Suppressor macrophage treated with lipopolysaccharide for 1 hour (primary cell): ENCODE data around the gene TBC1D7.
"Not testable (repeated sequence)": the region's sequence is repeated elsewhere in the genome, so short reads cannot be mapped to it uniquely, and the experiment has no call there.

Experiments
- DNase-seq, 3 donors: peaks; one replicate each; pipeline ENCODE4 v3.0.0-alpha.2; 2020 to 2022

TBC1D7 gene

GRCh38 chr6:13355999-13356785 is 27.9 kb upstream of the TBC1D7 start:
- DNase-seq = no peak

DNA sequence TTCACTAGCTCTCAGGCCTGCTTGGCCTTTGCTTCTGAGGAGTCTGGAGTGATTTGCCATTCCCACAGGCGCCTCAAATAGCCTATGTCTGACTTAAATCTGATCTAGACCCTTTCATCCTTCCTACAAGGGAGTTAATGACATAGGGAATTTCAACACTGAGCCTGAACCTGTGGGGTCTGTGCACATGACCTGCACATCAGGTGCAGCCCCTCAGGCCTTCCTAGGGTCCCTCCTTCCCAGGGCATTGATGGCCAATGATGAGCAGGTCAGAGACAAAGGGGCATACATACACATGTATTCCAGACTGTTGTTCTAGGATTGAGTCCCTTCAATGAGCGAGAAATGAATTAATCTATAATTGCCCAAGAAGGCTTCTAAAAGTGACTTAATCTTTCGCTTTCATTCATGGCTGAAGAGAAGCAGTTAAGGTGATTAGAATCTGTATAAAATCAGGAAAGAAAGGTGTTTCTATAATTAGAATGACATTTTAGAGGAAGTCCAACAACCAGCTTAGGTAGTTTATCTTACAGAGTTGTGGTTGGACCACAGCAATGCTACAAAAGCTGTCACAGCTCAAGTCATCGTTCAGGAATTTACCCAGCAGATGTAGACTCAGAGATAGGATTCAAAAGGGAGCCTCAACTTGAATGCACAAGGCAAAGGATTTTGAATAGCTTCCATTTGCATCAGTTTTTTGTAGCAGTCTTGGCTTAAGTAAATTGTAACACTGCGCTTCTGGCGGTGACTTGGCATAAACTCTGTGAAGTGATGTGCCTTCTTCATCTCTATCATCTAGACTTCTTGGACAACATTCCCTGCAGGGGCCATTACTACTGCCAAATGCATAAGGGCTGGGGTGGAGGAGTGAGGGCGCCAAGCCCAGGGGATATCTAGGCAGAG is 27.0 kb upstream of the TBC1D7 start:
- DNase-seq = no peak

DNA sequence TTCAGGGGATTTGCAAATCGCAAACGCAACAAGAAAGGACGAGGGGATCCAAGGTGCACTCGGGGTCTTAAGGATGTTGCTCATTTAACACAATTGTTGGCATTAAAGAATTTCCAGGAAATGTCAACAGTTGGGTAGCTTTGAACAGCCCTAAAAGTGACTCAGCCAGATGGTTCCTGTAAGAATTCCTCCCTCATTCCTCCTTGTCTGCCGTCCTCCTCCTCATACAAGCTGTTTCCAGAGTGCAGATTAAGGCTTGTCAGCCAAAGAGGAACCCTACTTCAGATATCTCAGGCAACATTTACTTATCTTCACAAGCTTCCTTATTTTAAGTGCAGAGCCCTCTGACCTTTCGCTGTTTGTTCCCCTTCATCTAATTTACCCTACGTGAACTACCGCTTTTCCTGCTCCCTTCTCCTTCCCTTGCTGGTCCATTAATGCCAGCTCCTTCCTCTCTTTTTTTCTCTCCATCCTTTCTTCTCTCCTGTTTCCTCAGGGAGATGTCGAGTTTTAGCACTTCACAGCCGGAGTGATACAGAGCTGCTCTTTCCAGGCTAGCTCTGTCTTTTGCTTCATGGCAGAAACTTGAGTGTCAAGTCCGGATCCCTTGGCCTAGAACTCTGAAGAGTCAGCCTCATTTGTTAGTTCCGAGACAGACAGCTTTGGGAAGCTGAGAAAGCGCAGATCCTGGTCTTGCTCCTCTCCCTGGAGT is 26.1 kb upstream of the TBC1D7 start:
- DNase-seq = peak; percentile 59 to 71 (median 70)

DNA sequence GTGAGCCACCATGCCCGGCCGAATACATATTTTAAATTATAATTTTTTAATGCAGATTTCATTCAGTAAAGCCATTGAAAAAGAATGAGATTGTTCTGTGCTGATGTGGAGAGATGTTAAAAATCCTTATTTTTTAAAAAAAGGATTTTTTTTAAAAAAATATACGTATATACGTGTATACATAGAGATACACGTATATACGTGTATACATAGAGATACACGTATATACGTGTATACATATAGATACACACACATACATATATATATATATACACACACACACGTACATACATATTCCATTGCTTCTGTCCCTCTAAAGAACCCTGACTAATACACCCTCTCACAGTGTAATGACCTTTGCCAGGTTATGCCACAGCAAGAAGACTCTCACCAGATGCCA is 23.8 kb upstream of the TBC1D7 start:
- no peak for DNase-seq

- no peak for DNase-seq
Measured at GRCh38 chr6:13351271-13351670, 22.9 kb upstream of the TBC1D7 start.

- no peak for DNase-seq
Measured at GRCh38 chr6:13349811-13350506, 21.6 kb upstream of the TBC1D7 start.

- DNase-seq = no peak
Measured at GRCh38 chr6:13348334-13349113, 20.2 kb upstream of the TBC1D7 start.

DNA sequence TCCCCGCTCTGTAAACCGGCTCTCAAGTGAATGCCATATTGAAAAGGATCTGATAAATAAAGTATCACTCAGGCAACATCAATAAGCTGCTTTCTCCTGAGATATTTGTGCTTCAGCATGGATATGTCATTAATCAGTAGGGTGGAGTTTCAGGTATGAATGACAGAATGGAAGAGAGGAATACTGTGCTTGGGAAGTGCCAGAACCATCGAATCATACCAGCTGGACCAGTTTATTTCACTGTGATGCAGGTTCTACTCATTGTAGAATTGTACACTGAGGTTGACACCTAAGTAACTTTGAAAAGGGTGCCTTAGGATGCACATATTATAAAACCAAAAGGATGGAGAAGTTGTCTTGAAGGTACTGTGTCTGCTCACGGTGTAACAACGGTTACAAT is 17.9 kb upstream of the TBC1D7 start:
- no peak for DNase-seq

GRCh38 chr6:13342414-13343019 is 14.2 kb upstream of the TBC1D7 start:
- no peak for DNase-seq

GRCh38 chr6:13339863-13340630 is 11.7 kb upstream of the TBC1D7 start:
- DNase-seq = peak in 2 of 3 donors; percentile 18 to 34

DNA sequence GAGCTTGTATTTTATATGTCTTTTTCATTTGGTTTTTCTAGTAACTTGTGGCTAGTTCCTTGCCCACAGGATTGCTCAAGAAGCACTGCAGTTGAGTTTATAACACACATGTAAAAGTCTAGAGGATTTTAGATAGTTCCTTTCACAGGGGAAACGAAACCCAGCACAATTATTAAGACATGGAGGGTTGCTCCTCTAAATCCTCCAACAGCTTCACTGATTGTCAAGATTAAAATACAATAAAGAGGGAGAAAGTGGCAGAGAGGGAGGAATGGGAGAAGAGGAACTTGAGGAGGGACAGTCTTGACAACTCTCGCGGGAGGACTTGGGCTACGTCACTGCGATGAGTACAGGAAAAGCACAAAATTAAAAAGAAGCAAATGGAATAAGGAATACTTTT is 9.7 kb upstream of the TBC1D7 start:
- DNase-seq = peak; percentile 53 to 56 (median 53)

GRCh38 chr6:13336553-13336952 is 8.2 kb upstream of the TBC1D7 start:
- DNase-seq = peak; percentile 71 to 87 (median 79)

GRCh38 chr6:13334953-13335352 is 6.6 kb upstream of the TBC1D7 start:
- DNase-seq = no peak

DNA sequence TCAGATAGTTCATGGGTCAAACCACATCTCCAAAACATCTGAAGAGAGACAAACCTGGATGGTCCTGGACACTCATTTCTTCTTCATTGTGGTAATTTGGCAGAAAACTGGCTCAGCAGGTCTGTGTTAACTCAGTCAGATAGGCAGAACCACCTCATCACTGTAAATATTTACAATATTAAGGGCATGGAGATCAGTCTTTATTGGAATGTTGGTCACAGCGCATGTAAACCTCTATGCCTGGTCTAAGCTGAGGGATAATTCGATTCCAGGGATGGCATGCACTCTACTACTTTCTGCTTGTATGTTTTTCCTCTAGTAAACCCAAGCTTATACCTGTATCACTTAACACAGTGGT is 4.0 kb upstream of the TBC1D7 start:
- no peak for DNase-seq

- peak; percentile 39 to 74 (median 63) for DNase-seq
Measured at GRCh38 chr6:13331516-13332348, 3.4 kb upstream of the TBC1D7 start.

GRCh38 chr6:13328875-13329183 is 492 bp upstream of the TBC1D7 start:
- no peak for DNase-seq

- peak in 2 of 3 donors; percentile 26 to 30 for DNase-seq
Measured at GRCh38 chr6:13327691-13328075, 654 bp downstream of the TBC1D7 start.

DNA sequence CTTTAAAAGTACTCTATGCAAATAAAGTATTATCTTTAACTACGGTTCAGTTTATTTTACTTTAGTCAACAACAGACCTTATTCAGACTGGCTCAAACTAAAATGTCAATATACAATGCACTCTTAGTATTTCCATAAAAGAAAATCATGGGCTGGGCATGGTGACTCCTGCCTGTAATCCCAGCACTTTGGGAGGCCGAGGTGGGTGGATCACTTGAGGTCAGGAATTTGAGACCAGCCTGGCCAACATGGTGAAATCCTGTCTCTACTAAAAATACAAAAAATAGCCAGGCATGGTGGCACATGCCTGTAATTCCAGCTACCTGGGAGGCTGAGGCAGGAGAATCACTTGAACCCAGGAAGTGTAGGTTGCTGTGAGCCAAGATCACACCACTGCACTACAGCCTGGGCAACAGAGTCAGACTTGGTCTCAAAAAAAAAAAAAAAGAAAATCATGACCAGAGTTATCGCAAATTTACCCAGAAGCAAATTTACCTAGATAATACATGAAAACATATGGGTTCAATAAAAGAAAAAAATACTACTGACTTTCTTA is 2.2 kb downstream of the TBC1D7 start:
- DNase-seq = not testable (repeated sequence)

- no peak for DNase-seq
Measured at GRCh38 chr6:13319891-13320564, 8.3 kb downstream of the TBC1D7 start.
